HEK293 (cell line): ENCODE measurements around the gene ANKRD44.

Experiments used
- YY1 ChIP-seq: fragments of 450-650 bp; formaldehyde crosslinking; IDR thresholded peaks from 2 replicates; pipeline ENCODE4 v1.5.1; 2018; ENCODE audit warnings: missing biosample characterization, missing genetic modification characterization
- ZNF366 ChIP-seq: fragments of 450-650 bp; formaldehyde crosslinking; conservative IDR thresholded peaks from 2 replicates; pipeline ENCODE4 v1.5.1; 2016; ENCODE audit warnings: missing biosample characterization, missing genetic modification characterization
- TF ChIP-seq, protein P1 (sequence below): fragments of 450-650 bp; formaldehyde crosslinking; IDR thresholded peaks from 2 replicates; pipeline ENCODE4 v1.5.1; 2016; ENCODE audit warnings: missing biosample characterization, missing genetic modification characterization
- TF ChIP-seq, protein P2 (sequence below): fragments of 450-650 bp; formaldehyde crosslinking; IDR thresholded peaks from 2 replicates; pipeline ENCODE4 v1.5.1; 2017; ENCODE audit warnings: missing biosample characterization, missing genetic modification characterization

DNA sequence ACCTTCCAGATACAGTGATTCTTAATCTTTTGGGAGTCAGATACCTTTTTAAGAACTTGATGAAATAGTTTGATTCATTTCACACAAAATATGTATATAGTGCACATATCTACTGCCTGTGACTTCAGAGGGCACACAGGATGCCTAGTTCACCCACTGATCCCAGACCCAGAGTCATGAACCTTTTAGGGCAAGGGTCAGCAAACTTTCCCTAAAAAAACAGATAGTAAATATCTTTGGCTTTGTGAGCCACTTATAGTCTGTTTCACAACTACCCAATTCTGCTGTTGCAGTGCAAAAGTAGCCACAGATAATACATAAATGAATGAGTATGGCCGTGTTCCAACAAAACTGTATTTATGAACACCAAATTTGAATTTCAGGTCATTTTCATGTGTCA is 124.9 kb downstream of the ANKRD44 start:
- TF ChIP-seq ZNF366 (no peak), YY1 (tag by site-specific recombination) (no peak)
- TF ChIP-seq, protein P1, sequence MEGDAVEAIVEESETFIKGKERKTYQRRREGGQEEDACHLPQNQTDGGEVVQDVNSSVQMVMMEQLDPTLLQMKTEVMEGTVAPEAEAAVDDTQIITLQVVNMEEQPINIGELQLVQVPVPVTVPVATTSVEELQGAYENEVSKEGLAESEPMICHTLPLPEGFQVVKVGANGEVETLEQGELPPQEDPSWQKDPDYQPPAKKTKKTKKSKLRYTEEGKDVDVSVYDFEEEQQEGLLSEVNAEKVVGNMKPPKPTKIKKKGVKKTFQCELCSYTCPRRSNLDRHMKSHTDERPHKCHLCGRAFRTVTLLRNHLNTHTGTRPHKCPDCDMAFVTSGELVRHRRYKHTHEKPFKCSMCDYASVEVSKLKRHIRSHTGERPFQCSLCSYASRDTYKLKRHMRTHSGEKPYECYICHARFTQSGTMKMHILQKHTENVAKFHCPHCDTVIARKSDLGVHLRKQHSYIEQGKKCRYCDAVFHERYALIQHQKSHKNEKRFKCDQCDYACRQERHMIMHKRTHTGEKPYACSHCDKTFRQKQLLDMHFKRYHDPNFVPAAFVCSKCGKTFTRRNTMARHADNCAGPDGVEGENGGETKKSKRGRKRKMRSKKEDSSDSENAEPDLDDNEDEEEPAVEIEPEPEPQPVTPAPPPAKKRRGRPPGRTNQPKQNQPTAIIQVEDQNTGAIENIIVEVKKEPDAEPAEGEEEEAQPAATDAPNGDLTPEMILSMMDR (tag by site-specific recombination) = no peak
- TF ChIP-seq, protein P2, sequence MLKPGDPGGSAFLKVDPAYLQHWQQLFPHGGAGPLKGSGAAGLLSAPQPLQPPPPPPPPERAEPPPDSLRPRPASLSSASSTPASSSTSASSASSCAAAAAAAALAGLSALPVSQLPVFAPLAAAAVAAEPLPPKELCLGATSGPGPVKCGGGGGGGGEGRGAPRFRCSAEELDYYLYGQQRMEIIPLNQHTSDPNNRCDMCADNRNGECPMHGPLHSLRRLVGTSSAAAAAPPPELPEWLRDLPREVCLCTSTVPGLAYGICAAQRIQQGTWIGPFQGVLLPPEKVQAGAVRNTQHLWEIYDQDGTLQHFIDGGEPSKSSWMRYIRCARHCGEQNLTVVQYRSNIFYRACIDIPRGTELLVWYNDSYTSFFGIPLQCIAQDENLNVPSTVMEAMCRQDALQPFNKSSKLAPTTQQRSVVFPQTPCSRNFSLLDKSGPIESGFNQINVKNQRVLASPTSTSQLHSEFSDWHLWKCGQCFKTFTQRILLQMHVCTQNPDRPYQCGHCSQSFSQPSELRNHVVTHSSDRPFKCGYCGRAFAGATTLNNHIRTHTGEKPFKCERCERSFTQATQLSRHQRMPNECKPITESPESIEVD (tag by site-specific recombination) = no peak
